AG10803 (cell line): ENCODE results near the gene HOXD9.

Experiments
- DNase-seq: peaks from one replicate; pipeline ENCODE4 v3.0.0; 2010; ENCODE audit warnings: low read depth
- H3K4me3 ChIP-seq: 2 replicates; pipeline ENCODE4 v1.5.1; 2011; ENCODE audit warnings: mild to moderate bottlenecking, low read length, control low read depth
- CTCF ChIP-seq: conservative IDR thresholded peaks from 2 replicates; pipeline ENCODE4 v1.5.1; 2011; ENCODE audit warnings: mild to moderate bottlenecking, low read length, control low read depth, inconsistent platforms

Gene HOXD9

DNA sequence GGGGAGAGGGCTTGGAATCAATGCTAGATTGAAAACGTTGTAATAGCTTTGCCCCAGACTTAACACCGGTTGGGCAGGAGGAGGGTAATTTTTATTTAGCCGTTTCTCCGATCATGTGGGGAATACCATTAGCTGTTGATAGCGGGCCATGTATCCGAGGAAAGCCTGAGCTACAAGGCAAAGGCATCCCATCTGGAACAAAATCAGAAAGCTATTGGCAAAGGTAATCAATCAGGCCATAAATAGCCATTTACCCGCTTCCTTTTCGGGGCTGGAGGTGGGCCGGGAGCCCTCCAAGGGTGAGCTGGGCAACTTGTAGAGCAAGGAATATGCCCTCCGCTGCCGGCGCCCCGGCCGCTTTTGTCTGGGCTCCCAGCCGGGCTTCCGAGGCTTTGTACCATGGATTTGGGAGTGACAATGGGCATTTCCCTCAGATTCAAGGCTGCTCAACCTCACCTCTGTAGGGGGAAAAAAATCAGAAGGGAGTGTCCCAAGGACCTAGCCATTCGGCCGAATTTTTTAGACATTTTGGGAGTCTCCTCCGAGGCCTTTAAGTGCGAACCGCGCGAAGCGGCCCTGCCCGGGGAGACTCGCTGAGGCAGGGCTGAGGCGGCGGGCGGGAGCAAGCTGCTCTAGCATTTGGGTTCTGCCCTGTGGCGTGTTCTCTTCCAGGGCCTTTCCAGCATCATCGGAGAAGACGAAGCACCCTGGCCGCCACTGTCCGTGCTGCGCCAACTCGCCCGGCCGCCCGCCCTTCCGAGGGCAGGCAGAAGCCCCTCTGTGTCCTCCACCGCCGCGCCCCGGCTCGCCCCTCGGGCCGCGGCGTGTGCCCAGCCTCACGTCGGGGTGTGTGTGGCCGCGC lies 1.1 kb upstream of the HOXD9 start:
- no peak for DNase-seq

GRCh38 chr2:176122052-176122682 lies 352 bp upstream of the HOXD9 start:
- no peak for DNase-seq
- H3K4me3 ChIP-seq: peak overlapping the region; percentile 66
- no peak for TF ChIP-seq CTCF

More for the DNA sequence above, 1.1 kb upstream of the HOXD9 start:
- no peak for TF ChIP-seq CTCF
- H3K4me3 ChIP-seq: no peak overlapping the region

DNA sequence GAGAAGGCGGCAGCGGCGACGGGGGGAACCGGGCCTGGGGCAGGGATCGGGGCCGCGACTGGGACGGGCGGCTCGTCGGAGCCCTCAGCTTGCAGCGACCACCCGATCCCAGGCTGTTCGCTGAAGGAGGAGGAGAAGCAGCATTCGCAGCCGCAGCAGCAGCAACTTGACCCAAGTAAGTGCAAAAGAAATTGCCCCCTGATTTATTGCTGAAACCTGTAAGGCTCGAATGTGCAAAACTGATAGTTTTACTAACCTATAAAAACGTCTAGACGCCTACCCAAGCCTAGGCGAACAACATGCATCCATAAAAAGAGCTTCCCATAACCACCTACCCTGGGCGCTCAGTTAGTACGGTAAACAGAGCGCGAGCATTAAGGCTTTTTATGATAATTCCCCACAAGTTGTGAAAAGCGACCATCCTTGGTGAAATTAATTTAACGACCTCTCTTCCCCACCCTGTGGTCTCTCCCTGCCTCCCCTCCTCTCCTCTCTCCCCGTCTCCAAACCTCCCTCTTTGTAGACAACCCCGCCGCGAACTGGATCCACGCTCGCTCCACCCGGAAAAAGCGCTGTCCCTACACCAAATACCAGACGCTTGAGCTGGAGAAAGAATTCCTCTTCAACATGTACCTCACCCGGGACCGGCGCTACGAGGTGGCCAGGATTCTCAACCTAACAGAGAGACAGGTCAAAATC lies 1.0 kb downstream of the HOXD9 start:
- H3K4me3 ChIP-seq: peak overlapping the region; percentile 66
- no peak for TF ChIP-seq CTCF
- no peak for DNase-seq

DNA sequence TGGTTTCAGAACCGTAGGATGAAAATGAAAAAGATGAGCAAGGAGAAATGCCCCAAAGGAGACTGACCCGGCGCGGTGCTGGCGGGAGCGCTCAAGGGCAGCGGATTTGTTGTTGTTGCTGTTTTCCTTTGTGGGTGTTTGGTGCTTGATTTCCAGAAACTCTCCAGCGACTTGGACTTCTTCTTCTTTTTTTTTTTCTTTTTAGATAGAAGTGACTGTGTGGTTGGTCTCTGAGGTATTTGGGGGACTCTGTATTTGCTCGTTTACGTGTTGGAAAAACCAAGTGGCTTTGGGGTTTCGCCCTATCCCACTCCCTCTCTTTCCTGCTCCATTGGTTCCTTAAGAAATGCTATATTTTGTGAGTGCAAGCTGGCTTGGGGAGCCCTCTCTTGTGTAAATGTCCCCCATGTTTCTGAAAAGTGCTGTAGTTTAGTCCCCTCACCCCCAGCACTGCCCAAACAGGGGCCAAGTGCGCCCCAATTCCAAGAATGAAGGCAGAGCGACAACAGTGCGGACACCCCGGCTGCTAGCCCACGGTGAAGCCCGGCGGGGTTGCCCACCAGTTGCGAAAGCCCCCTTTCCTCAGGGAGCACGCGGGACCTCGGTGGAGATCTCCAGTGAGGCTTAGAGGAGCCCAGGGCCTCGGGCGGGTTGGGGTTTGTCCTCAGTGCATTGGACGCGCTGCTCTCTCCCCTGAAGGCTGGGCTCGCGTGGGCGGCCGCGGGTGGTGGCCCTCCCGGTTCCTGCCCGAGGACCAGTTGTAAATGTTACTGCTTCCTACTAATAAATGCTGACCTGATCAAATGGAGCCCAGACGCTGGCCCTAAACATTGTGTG lies 1.8 kb downstream of the HOXD9 start:
- TF ChIP-seq CTCF: no peak
- H3K4me3 ChIP-seq: no peak overlapping the region; the same call in 1 of the 2 replicates
- DNase-seq: no peak

DNA sequence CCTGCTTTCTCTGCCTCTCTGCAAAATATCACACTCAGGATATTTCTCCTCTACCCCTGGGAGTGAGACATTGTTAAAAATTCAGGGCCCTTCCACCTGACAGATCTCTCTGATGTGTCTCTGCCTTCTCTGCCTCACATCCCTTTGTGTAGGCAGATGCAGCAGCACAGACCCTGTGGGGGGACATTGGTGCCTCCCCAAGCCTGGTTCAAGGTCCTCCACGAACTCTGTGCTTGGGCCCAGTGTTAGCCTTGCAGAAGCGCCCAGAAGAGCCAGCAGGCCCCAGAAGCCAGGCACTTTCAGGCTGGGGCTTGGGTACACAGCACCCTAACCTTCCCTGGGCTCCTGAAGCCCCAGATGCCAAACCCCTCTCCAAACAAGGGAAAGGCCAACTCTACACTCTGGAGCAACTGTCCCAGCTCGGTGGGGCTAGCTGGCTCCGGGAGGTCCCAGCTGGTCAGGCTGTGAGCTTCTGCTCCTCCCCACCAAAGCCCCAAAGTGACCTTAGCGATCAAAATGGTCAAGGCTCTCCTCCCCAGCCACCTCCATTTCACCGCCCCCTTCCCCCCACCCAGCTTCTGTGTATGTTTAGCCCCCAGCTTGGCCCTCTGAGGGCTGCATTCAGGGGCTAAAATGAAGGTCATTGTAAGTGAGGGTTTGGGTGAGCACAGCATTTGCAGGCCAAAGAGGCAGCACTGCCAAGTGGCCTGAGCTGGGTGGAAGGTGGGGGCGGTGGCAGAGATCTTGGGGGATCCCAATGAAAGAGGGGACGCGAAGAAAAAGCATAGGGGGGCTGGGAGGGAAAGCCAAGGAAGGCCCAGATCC lies 2.6 kb downstream of the HOXD9 start:
- TF ChIP-seq CTCF: no peak
- no peak for DNase-seq
- no peak overlapping the region for H3K4me3 ChIP-seq

- DNase-seq: no peak
- TF ChIP-seq CTCF: no peak
- H3K4me3 ChIP-seq: no peak overlapping the region
Measured at GRCh38 chr2:176125772-176126054, 3.2 kb downstream of the HOXD9 start.
